WTC11 (cell line): ENCODE measurements around the gene HOXA10. TPM values are rescaled to one million over a fixed set of nuclear protein-coding genes. Genes with fewer than 3 reads are reported as not detected.

Source experiments
- ATAC-seq: fragments of 200-7000 bp; cut with Tn5 transposase; 2 replicates; pipeline ENCODE4 v1.10.0; 2021; ENCODE audit warnings: mild to moderate bottlenecking, moderate library complexity
- CTCF ChIA-PET: fragments of 300-600 bp; sonication (Branson Sonifier 250); formaldehyde crosslinking; loops from one replicate; lab custom pipeline; 2021; ENCODE audit warnings: antibody characterized with exemption; lab: Charles Lee
- POLR2A ChIA-PET: fragments of 350-600 bp; sonication (Branson Sonifier 250); formaldehyde crosslinking; loops from one replicate; lab custom pipeline; 2021; ENCODE audit warnings: antibody characterized with exemption; lab: Charles Lee
- DNase-seq: peaks from one replicate; pipeline ENCODE4 v3.0.0; 2021; ENCODE audit warnings: low spot score
- H3K27ac Mint-ChIP-seq: 2 replicates; pipeline ENCODE4 v1.8.0; 2021; ENCODE audit warnings: mixed read lengths
- H3K27me3 Mint-ChIP-seq: 2 replicates; pipeline ENCODE4 v1.8.0; 2021; ENCODE audit warnings: low read depth, mild to moderate bottlenecking, moderate library complexity, mixed read lengths
- H3K36me3 Mint-ChIP-seq: 2 replicates; pipeline ENCODE4 v1.8.0; 2021; ENCODE audit warnings: mixed read lengths
- H3K4me1 Mint-ChIP-seq: 2 replicates; pipeline ENCODE4 v1.8.0; 2022; ENCODE audit warnings: mixed read lengths
- H3K4me3 Mint-ChIP-seq: 2 replicates; pipeline ENCODE4 v1.8.0; 2021; ENCODE audit warnings: mild to moderate bottlenecking, moderate library complexity, mixed read lengths
- H3K9me3 Mint-ChIP-seq: 2 replicates; pipeline ENCODE4 v1.8.0; 2021; ENCODE audit warnings: mixed read lengths
- CREM ChIP-seq: sonication (generic); formaldehyde crosslinking; IDR thresholded peaks from 2 replicates; pipeline ENCODE4 v1.8.1; 2022; ENCODE audit warnings: mild to moderate bottlenecking, missing genetic modification reagents, moderate library complexity
- ETV6 ChIP-seq: sonication (generic); formaldehyde crosslinking; IDR thresholded peaks from 2 replicates; pipeline ENCODE4 v1.8.1; 2022; ENCODE audit warnings: mild to moderate bottlenecking, missing genetic modification reagents
- GRHL2 ChIP-seq: fragments of 250-450 bp; sonication (Bioruptor Pico); IDR thresholded peaks from 2 replicates; pipeline ENCODE4 v1.8.0; 2022; ENCODE audit warnings: mild to moderate bottlenecking, moderate library complexity; ENCODE audit not compliant: insufficient replicate concordance, severe bottlenecking
- JUN ChIP-seq: sonication (generic); formaldehyde crosslinking; IDR thresholded peaks from 2 replicates; pipeline ENCODE4 v1.8.0; 2023; ENCODE audit warnings: mild to moderate bottlenecking, missing genetic modification reagents
- NFATC4 ChIP-seq: fragments of 250-450 bp; sonication (Bioruptor Pico); IDR thresholded peaks from 2 replicates; pipeline ENCODE4 v1.9.0; 2021; ENCODE audit warnings: mild to moderate bottlenecking
- NR2C2 ChIP-seq: sonication (generic); formaldehyde crosslinking; IDR thresholded peaks from 2 replicates; pipeline ENCODE4 v1.8.0; 2022; ENCODE audit warnings: mild to moderate bottlenecking, missing genetic modification reagents
- PREB ChIP-seq: sonication (generic); formaldehyde crosslinking; IDR thresholded peaks from 2 replicates; pipeline ENCODE4 v1.8.1; 2022; ENCODE audit warnings: mild to moderate bottlenecking, missing genetic modification reagents, moderate library complexity, borderline replicate concordance
- TCF7 ChIP-seq: sonication (generic); formaldehyde crosslinking; IDR thresholded peaks from 2 replicates; pipeline ENCODE4 v1.8.0; 2022; ENCODE audit warnings: mild to moderate bottlenecking, low read depth, missing genetic modification reagents, moderate library complexity
- ZBTB21 ChIP-seq: sonication (generic); formaldehyde crosslinking; IDR thresholded peaks from 2 replicates; pipeline ENCODE4 v1.8.1; 2023; ENCODE audit warnings: mild to moderate bottlenecking, missing genetic modification reagents, borderline replicate concordance
- ZNF423 ChIP-seq: fragments of 250-450 bp; sonication (Bioruptor Pico); IDR thresholded peaks from 2 replicates; pipeline ENCODE4 v2.1.2; 2022; ENCODE audit warnings: mild to moderate bottlenecking, moderate library complexity
- total RNA-seq: library from RNA; stranded (reverse); gene quantifications from 3 replicates; pipeline ENCODE4 v1.2.3, GENCODE V29; 2021
- TF ChIP-seq, protein P1 (sequence below): sonication (generic); formaldehyde crosslinking; IDR thresholded peaks from 2 replicates; pipeline ENCODE4 v1.8.1; 2023; ENCODE audit warnings: mild to moderate bottlenecking, missing genetic modification reagents
- TF ChIP-seq, protein P2 (sequence below): fragments of 250-450 bp; sonication (Bioruptor Pico); IDR thresholded peaks from 2 replicates; pipeline ENCODE4 v1.9.0; 2021; ENCODE audit warnings: moderate library complexity, mild to moderate bottlenecking, inconsistent platforms, borderline replicate concordance
- TF ChIP-seq, protein P3 (sequence below): fragments of 200-600 bp; IDR thresholded peaks from 2 replicates; pipeline ENCODE4 v1.8.0; 2022; ENCODE audit warnings: antibody characterized with exemption

The HOXA10 gene
- total RNA-seq, 1 experiment from 2014 or later = 0.07 TPM

- POLR2A ChIA-PET = no interaction called here
- CTCF ChIA-PET = interaction anchor here (0.9 to 3.1 kb wide), 23 partner anchors 8 to 797 kb away, joined by 3 to 74 read pairs (median 5); partner anchors contain the start of genes HOXA3, HOXA4, HOXA5 and HOXA6
- Mint-ChIP-seq H3K4me1 (peaks cover 8% of the 10 kb centered on the region), H3K27ac (no peak overlapping the region), H3K27me3 (peaks cover 100% of the 10 kb centered on the region), H3K9me3 (no peaks in the 10 kb centered on the region), H3K36me3 (no peaks in the 10 kb centered on the region), H3K4me3 (no peak overlapping the region)
- ATAC-seq (no peak), DNase-seq (peak; percentile 38)
- TF ChIP-seq, protein P1, sequence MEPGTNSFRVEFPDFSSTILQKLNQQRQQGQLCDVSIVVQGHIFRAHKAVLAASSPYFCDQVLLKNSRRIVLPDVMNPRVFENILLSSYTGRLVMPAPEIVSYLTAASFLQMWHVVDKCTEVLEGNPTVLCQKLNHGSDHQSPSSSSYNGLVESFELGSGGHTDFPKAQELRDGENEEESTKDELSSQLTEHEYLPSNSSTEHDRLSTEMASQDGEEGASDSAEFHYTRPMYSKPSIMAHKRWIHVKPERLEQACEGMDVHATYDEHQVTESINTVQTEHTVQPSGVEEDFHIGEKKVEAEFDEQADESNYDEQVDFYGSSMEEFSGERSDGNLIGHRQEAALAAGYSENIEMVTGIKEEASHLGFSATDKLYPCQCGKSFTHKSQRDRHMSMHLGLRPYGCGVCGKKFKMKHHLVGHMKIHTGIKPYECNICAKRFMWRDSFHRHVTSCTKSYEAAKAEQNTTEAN = no peak
- TF ChIP-seq PREB (CRISPR knock-in tag) (no peak), ZBTB21 (CRISPR knock-in tag) (no peak), CREM (no peak), TCF7 (CRISPR knock-in tag) (no peak)
Measured at GRCh38 chr7:27161721-27162560, 12.2 kb downstream of the HOXA10 start.

GRCh38 chr7:27161214-27161720, 12.9 kb downstream of the HOXA10 start:
- TF ChIP-seq, protein P2, sequence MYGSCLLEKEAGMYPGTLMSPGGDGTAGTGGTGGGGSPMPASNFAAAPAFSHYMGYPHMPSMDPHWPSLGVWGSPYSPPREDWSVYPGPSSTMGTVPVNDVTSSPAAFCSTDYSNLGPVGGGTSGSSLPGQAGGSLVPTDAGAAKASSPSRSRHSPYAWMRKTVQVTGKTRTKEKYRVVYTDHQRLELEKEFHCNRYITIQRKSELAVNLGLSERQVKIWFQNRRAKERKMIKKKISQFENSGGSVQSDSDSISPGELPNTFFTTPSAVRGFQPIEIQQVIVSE (CRISPR knock-in tag) = peak; percentile 85; the same call in 1 of the 2 replicates
- no peak for TF ChIP-seq ZNF423 (CRISPR knock-in tag)
- Mint-ChIP-seq H3K27me3 (peaks cover 100% of the 10 kb centered on the region), H3K36me3 (no peaks in the 10 kb centered on the region), H3K27ac (no peak overlapping the region), H3K9me3 (no peaks in the 10 kb centered on the region), H3K4me3 (peak overlapping the region; percentile 29), H3K4me1 (peaks cover 11% of the 10 kb centered on the region)
- ATAC-seq (no peak), DNase-seq (no peak)
- CTCF ChIA-PET = interaction anchor here (0.6 to 3.1 kb wide), 47 partner anchors 8 to 1304 kb away, joined by 3 to 74 read pairs (median 4); partner anchors contain the start of genes HOXA1, HOXA3, HOXA4 and HOXA5
- POLR2A ChIA-PET = interaction anchor here (0.9 kb wide), 1 partner anchor 65 kb away, joined by 4 read pairs; no protein-coding TSS in a partner anchor

- peak overlapping the region; percentile 29 for H3K4me3 Mint-ChIP-seq
- TF ChIP-seq NFATC4 = no peak
- no peak for TF ChIP-seq GRHL2 (CRISPR knock-in tag)
- no peak for TF ChIP-seq TCF7 (CRISPR knock-in tag)
- TF ChIP-seq ETV6 (CRISPR knock-in tag) = 0 out of 2 replicates have a peak, but pooled peaks have one; percentile 20
- no peak for TF ChIP-seq NR2C2 (CRISPR knock-in tag)
- no peak for TF ChIP-seq JUN (CRISPR knock-in tag)
- TF ChIP-seq, protein P3, sequence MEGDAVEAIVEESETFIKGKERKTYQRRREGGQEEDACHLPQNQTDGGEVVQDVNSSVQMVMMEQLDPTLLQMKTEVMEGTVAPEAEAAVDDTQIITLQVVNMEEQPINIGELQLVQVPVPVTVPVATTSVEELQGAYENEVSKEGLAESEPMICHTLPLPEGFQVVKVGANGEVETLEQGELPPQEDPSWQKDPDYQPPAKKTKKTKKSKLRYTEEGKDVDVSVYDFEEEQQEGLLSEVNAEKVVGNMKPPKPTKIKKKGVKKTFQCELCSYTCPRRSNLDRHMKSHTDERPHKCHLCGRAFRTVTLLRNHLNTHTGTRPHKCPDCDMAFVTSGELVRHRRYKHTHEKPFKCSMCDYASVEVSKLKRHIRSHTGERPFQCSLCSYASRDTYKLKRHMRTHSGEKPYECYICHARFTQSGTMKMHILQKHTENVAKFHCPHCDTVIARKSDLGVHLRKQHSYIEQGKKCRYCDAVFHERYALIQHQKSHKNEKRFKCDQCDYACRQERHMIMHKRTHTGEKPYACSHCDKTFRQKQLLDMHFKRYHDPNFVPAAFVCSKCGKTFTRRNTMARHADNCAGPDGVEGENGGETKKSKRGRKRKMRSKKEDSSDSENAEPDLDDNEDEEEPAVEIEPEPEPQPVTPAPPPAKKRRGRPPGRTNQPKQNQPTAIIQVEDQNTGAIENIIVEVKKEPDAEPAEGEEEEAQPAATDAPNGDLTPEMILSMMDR = peak; percentile 100
- H3K4me1 Mint-ChIP-seq = peaks cover 12% of the 10 kb centered on the region
- no peak overlapping the region for H3K27ac Mint-ChIP-seq
- H3K9me3 Mint-ChIP-seq = no peaks in the 10 kb centered on the region
- peaks cover 100% of the 10 kb centered on the region for H3K27me3 Mint-ChIP-seq
- DNase-seq (peak; percentile 92), ATAC-seq (peak; percentile 43)
- ChIA-PET CTCF (interaction anchor here (0.6 to 3.1 kb wide), 48 partner anchors 9 to 1304 kb away, joined by 3 to 74 read pairs (median 4); partner anchors contain the start of genes HOXA1, HOXA3, HOXA4 and HOXA5), POLR2A (interaction anchor here (0.9 kb wide), 1 partner anchor 64 kb away, joined by 4 read pairs; no protein-coding TSS in a partner anchor)
- no peaks in the 10 kb centered on the region for H3K36me3 Mint-ChIP-seq
Measured at GRCh38 chr7:27160546-27161213, 13.4 kb downstream of the HOXA10 start.
